Gastroesophageal sphincter (tissue), 4 donors: ENCODE measurements around the gene ZNF765. TPM values are rescaled to one million over a fixed set of nuclear protein-coding genes. Genes with fewer than 3 reads are reported as not detected.
"Not testable (repeated sequence)": the region's sequence is repeated elsewhere in the genome, so short reads cannot be mapped to it uniquely, and the experiment has no call there.

Source experiments
- ATAC-seq: fragments of 150-250 bp; one replicate; pipeline ENCODE4 v1.9.1; 2016; ENCODE audit warnings: mild to moderate bottlenecking, moderate library complexity
- H3K27ac ChIP-seq, 4 donors: fragments of 200-600 bp; sonication (generic) in 3 of 4; 1 replicate in 3 of 4; 2 replicates in 1 of 4; pipeline ENCODE4 v1.5.1; 2016 to 2019
- H3K27me3 ChIP-seq: fragments of 200-600 bp; sonication (generic); one replicate; pipeline ENCODE4 v1.5.1; 2019
- H3K36me3 ChIP-seq, 2 donors: fragments of 200-600 bp; sonication (generic); one replicate each; pipeline ENCODE4 v1.5.1; 2019; ENCODE audit warnings: control low read depth in 1 of 2
- H3K4me1 ChIP-seq, 3 donors: fragments of 200-600 bp; sonication (generic); 1 replicate in 2 of 3; 2 replicates in 1 of 3; pipeline ENCODE4 v1.5.1; 2016 to 2019; ENCODE audit warnings: control low read depth in 2 of 3
- H3K4me3 ChIP-seq, 2 donors: fragments of 200-600 bp; sonication (generic); one replicate each; pipeline ENCODE4 v1.5.1; 2019; ENCODE audit warnings: mild to moderate bottlenecking in 1 of 2, moderate library complexity in 1 of 2
- H3K9me3 ChIP-seq, 3 donors: fragments of 200-600 bp; sonication (generic); one replicate each; pipeline ENCODE4 v1.5.1; 2017 to 2019; ENCODE audit warnings: control low read depth in 2 of 3
- CTCF ChIP-seq, 4 experiments: fragments of 200-600 bp in 2 of 4; fragments of 450-650 bp in 2 of 4; sonication (generic) in 1 of 4; IDR thresholded peaks; one replicate each; pipeline ENCODE4 v1.5.1; 2017 to 2019; ENCODE audit warnings: antibody characterized with exemption in 4 of 4, mild to moderate bottlenecking in 2 of 4, moderate library complexity in 2 of 4
- EP300 ChIP-seq: sonication (generic); formaldehyde crosslinking; IDR thresholded peaks from one replicate; pipeline ENCODE4 v1.6.1; 2017; ENCODE audit warnings: antibody characterized with exemption, mild to moderate bottlenecking
- POLR2A ChIP-seq, 2 donors: fragments of 450-650 bp; IDR thresholded peaks; one replicate each; pipeline ENCODE4 v1.6.1; 2017; ENCODE audit warnings: antibody characterized with exemption in 2 of 2, mild to moderate bottlenecking in 2 of 2, moderate library complexity in 1 of 2
- POLR2AphosphoS5 ChIP-seq: sonication (generic); formaldehyde crosslinking; IDR thresholded peaks from one replicate; pipeline ENCODE4 v1.6.1; 2017; ENCODE audit warnings: antibody characterized with exemption
- WGBS, 2 donors: methylation state at CpG; one replicate each; pipeline ENCODE4 v1.1.5; 2018; ENCODE audit warnings: low coverage in 1 of 2; 5-methylcytosine and 5-hydroxymethylcytosine counted together
- total RNA-seq, 4 donors: library from RNA; depleted of rRNA; stranded (reverse); fragments of >200 nt; gene quantifications; one replicate each; pipeline ENCODE4 v1.1.0, GENCODE V29; 2016

The ZNF765 gene
- total RNA-seq, 4 donors from 2014 or later, result 7.3 to 13.4 (median 8.2) TPM

DNA sequence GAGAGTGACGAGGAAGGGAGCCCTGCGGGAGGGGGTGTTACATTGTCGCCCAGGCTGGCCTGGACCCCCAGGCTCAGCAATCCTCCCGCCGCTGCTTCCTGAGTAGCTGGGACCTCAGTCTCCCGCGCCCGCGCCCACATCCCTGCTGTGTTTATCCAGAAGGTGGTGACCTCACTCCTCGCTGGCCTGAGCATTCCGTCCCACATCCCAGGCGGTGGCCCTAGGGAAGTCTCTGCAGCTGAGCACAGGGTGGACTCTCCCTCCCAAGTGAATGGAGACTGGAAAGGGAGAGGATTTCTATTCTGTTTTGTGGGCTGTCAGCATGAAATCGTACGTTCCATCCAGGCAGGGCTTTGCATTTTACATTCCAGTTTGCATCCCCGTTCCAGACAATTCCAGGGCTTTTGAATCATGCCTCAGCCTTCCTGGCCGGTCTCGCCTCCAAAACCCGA is 401 bp upstream of the ZNF765 start:
- 0 to 3% methylated on average over 5 to 13 of the region's 18 CpGs for WGBS, 2 donors
- TF ChIP-seq EP300, result no peak
- TF ChIP-seq POLR2A (IDR thresholded peaks at IDR 0.05), result no peak
- TF ChIP-seq POLR2AphosphoS5, result no peak
- no peak for TF ChIP-seq CTCF (IDR thresholded peaks at IDR 0.05)

DNA sequence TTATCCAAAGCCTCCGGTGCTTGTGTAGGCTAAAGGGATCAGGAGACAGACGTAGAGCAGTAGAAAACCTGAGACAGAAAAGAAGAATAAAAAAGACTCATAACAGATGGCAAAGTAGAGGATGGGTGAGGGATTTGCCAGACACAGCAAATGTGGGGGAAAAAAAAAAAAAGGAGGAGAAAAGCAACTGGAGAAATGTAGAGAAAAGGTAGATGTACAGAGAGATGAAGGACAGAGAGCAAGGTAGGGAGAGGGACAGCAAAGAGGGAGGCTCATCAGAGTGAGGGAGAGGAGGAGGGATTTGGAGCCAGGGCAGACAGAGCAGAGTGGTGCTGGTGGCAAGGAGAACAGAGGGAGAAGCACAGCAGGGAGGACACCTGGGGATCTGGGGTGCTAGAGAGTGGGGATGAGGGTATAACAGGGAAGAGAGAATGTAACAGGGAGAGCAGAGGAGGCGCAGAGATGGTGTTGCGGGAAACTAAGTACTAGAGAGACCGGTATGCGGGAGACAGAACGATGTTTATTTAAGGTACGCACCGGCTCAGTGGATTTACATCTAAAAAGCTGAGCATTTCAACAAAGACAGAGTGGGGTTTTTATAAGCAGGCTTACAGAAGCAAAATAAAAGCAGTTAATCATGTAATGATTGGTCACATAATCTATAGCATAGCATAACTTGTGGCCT is 1.0 kb downstream of the ZNF765 start:
- peaks cover 0 to 30% of the 10 kb centered on the region in 2 donors for H3K36me3 ChIP-seq

More for the DNA sequence above, 401 bp upstream of the ZNF765 start:
- ATAC-seq, result peak; percentile 77
- Histone ChIP-seq H3K27ac (peak overlapping the region; percentile 68 to 89 (median 81)), H3K9me3 (no peaks in the 10 kb centered on the region), H3K27me3 (no peaks in the 10 kb centered on the region), H3K36me3 (peaks cover 0 to 17% of the 10 kb centered on the region in 2 donors), H3K4me1 (peaks cover 0 to 29% (median 12%) of the 10 kb centered on the region in 3 donors), H3K4me3 (peak overlapping the region; percentile 65 to 66)

DNA sequence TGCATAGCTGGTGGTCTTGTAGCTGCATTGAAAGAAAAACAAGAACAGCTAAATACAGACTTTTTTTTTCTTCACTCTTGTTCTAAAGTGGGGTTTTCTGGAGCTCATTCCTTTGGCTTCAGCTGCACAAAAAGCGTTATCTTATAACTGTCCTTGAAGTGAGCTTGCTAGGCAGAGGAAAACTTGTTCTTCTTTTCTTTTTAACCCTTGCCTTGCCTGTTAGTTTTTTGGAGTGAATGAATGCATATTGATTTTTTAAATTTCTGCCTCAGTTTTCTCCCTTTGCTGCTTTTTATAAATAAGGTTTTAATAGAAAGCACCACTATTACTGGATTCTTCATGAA is 1.5 kb downstream of the ZNF765 start:
- no peaks in the 10 kb centered on the region for H3K9me3 ChIP-seq
- H3K36me3 ChIP-seq, result peaks cover 0 to 35% of the 10 kb centered on the region in 2 donors
- no peak overlapping the region for H3K27ac ChIP-seq
- H3K27me3 ChIP-seq, result no peaks in the 10 kb centered on the region
- 13 to 20% methylated on average over 1 of the region's 1 CpG for WGBS, 2 donors
- H3K4me3 ChIP-seq, result no peak overlapping the region
- H3K4me1 ChIP-seq, result peaks cover 0 to 29% (median 12%) of the 10 kb centered on the region in 3 donors
- ATAC-seq, result no peak
- no peak for TF ChIP-seq EP300

More for the DNA sequence above, 1.0 kb downstream of the ZNF765 start:
- 0 to 6% methylated on average over 5 to 9 of the region's 9 CpGs for WGBS, 2 donors
- not testable (repeated sequence) for H3K27me3 ChIP-seq, H3K9me3 ChIP-seq, ATAC-seq
- H3K27ac ChIP-seq, result peak overlapping the region; percentile 37 to 89 (median 81)
- H3K4me3 ChIP-seq, result peak overlapping the region; percentile 65 to 66
- H3K4me1 ChIP-seq, result peaks cover 0 to 29% (median 12%) of the 10 kb centered on the region in 3 donors

- 83% methylated on average over 1 of the region's 1 CpG; no CpG with 5 or more reads in 1 of the 2 donors for WGBS, 2 donors
Observed at GRCh38 chr19:53397918-53398317, 3.0 kb downstream of the ZNF765 start.

GRCh38 chr19:53409505-53410204 is 14.7 kb downstream of the ZNF765 start:
- H3K27ac ChIP-seq, result no peak overlapping the region
- H3K4me3 ChIP-seq, result no peak overlapping the region
- ATAC-seq, result no peak
- 80% methylated on average over 6 to 7 of the region's 7 CpGs for WGBS, 2 donors
- no peak for TF ChIP-seq POLR2A (IDR thresholded peaks at IDR 0.05)
- no peak for TF ChIP-seq CTCF (IDR thresholded peaks at IDR 0.05)
- no peaks in the 10 kb centered on the region for H3K27me3 ChIP-seq
- no peaks in the 10 kb centered on the region for H3K4me1 ChIP-seq
- H3K36me3 ChIP-seq, result peaks cover 16 to 46% of the 10 kb centered on the region in 2 donors
- H3K9me3 ChIP-seq, result peaks cover 0 to 46% (median 4%) of the 10 kb centered on the region in 3 donors

More at GRCh38 chr19:53397918-53398317, 3.0 kb downstream of the ZNF765 start:
- ATAC-seq, H3K27me3 ChIP-seq, H3K27ac ChIP-seq, H3K9me3 ChIP-seq, H3K4me3 ChIP-seq: not testable (repeated sequence)
- Histone ChIP-seq H3K4me1 (peaks cover 0 to 29% (median 12%) of the 10 kb centered on the region in 3 donors), H3K36me3 (peaks cover 0 to 48% of the 10 kb centered on the region in 2 donors)

DNA sequence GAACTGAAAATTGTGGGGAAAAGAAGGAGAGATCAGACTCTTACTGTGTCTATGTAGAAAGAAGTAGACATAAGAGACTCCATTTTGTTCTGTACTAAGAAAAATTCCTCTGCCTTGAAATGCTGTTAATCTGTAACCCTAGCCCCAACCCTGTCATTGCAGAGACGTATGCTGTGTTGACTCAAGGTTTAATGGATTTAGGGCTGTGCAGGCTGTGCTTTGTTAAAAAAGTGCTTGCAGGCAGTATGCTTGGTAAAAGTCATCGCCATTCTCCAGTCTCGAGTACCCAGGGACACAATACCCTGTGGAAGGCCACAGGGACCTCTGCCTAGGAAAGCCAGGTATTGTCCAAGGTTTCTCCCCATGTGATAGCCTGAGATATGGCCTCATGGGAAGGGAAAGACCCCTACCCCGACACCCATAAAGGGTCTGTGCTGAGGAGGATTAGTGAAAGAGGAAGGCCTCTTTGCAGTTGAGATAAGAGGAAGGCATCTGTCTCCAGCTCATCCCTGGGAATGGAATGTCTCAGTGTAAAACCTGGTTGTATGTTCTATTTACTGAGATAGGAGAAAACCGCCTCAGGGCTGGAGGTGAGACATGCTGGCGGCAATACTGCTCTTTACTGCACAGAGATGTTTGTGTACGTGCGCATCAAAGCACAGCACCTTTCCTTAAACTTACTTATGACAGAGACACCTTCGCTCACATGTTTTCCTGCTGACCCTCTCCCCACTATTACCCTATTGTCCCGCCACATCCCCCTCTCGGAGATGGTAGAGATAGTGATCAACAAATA is 25.8 kb downstream of the ZNF765 start:
- 57 to 72% methylated on average over 9 to 10 of the region's 11 CpGs for WGBS, 2 donors
- H3K36me3 ChIP-seq, ATAC-seq, H3K4me1 ChIP-seq, H3K4me3 ChIP-seq, H3K27me3 ChIP-seq, H3K27ac ChIP-seq, H3K9me3 ChIP-seq: not testable (repeated sequence)
